Measurements from ENCODE around the gene FLCN.

The FLCN gene

GRCh38 chr17:17236295-17237025 is 508 bp downstream of the FLCN start:
- DNase-seq (ENCODE audit: low read depth in 3 of 3, low spot score in 1 of 3): no peak

- DNase-seq (ENCODE audit: low read depth in 3 of 3, low spot score in 1 of 3): no peak
Measured at GRCh38 chr17:17235212-17236174, 1.5 kb downstream of the FLCN start.

GRCh38 chr17:17232303-17232621 is 4.7 kb downstream of the FLCN start:
- no peak for DNase-seq (ENCODE audit: low read depth in 3 of 3, low spot score in 1 of 3)

GRCh38 chr17:17231621-17232302 is 5.2 kb downstream of the FLCN start:
- no peak for DNase-seq (ENCODE audit: low read depth in 3 of 3, low spot score in 1 of 3)

GRCh38 chr17:17229416-17230384 is 7.3 kb downstream of the FLCN start:
- DNase-seq (ENCODE audit: low read depth in 3 of 3, low spot score in 1 of 3): no peak

- DNase-seq (ENCODE audit: low read depth in 3 of 3, low spot score in 1 of 3): no peak
Measured at GRCh38 chr17:17228521-17229279, 8.3 kb downstream of the FLCN start.

GRCh38 chr17:17227608-17228520 is 9.1 kb downstream of the FLCN start:
- DNase-seq (ENCODE audit: low read depth in 3 of 3, low spot score in 1 of 3): no peak

GRCh38 chr17:17226451-17227265 is 10.3 kb downstream of the FLCN start:
- no peak for DNase-seq (ENCODE audit: low read depth in 3 of 3, low spot score in 1 of 3)

GRCh38 chr17:17225901-17226300 is 11.1 kb downstream of the FLCN start:
- no peak for DNase-seq (ENCODE audit: low read depth in 3 of 3, low spot score in 1 of 3)

- no peak for DNase-seq (ENCODE audit: low read depth in 3 of 3, low spot score in 1 of 3)
Measured at GRCh38 chr17:17224137-17224536, 12.8 kb downstream of the FLCN start.

- DNase-seq (ENCODE audit: low read depth in 3 of 3, low spot score in 1 of 3): no peak
Measured at GRCh38 chr17:17223736-17224135, 13.2 kb downstream of the FLCN start.

GRCh38 chr17:17221329-17221728 is 15.6 kb downstream of the FLCN start:
- no peak for DNase-seq (ENCODE audit: low read depth in 3 of 3, low spot score in 1 of 3)

GRCh38 chr17:17220529-17220928 is 16.4 kb downstream of the FLCN start:
- DNase-seq (ENCODE audit: low read depth in 3 of 3, low spot score in 1 of 3): no peak

GRCh38 chr17:17217995-17218394 is 19.0 kb downstream of the FLCN start:
- no peak for DNase-seq (ENCODE audit: low read depth in 3 of 3, low spot score in 1 of 3)

- no peak for DNase-seq (ENCODE audit: low read depth in 3 of 3, low spot score in 1 of 3)
Measured at GRCh38 chr17:17216776-17217175, 20.2 kb downstream of the FLCN start.

- DNase-seq (ENCODE audit: low read depth in 3 of 3, low spot score in 1 of 3): no peak
Measured at GRCh38 chr17:17216236-17216635, 20.7 kb downstream of the FLCN start.

- DNase-seq (ENCODE audit: low read depth in 3 of 3, low spot score in 1 of 3): no peak
Measured at GRCh38 chr17:17215575-17215974, 21.4 kb downstream of the FLCN start.
